HG02840 (cell line): ENCODE measurements around the gene ABCC8.

Source experiments
- ATAC-seq: cut with Tn5 transposase; IDR thresholded peaks from one replicate; pipeline ENCODE4 v1.9.1; 2021; ENCODE audit warnings: mild to moderate bottlenecking, moderate library complexity, moderate number of reproducible peaks; ENCODE audit not compliant: unreplicated experiment, low FRiP score

The ABCC8 gene

DNA sequence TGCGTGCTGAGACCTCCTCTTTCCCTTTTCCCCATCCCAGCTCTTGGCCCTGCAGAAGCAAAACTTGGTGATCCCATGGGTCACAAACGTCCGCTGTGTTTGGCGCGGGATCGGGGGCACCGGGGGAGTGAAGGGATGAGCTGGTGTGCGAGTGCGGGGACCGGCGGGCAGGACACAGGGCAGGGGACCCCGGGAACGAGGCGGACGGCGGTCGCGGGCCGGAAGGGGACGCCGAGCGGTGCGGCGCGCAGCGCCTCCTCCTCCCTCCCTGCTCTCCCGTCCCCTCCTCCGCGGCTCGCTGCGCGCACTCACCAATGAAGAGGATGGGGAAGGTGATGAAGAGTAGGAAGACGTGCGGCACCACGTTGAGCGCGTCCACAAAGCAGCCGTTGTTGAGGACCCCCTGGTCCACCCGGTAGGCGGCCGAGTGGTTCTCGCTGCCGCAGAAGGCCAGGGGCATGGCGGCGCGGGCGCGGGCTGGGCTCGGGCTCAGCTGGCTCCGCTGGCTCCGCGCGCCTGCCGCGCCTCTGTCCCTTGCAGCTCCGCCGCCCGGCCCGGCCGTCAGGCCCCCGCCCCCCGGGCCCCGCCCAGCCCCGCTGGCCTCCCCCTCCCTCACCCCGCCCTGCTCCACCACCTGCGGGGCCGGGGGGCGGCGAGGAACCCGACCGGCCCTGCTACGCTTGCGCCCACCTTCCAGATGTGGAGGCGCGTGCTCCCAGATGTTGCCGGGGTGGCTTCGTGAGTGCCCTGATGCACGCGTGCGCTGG, at the start of gene ABCC8:
Gene ABCC8 (minus strand): TSS at position 529 of the 767 bp plus-strand sequence. CDS start 69 bp downstream, at position 460.
- no peak for ATAC-seq

DNA sequence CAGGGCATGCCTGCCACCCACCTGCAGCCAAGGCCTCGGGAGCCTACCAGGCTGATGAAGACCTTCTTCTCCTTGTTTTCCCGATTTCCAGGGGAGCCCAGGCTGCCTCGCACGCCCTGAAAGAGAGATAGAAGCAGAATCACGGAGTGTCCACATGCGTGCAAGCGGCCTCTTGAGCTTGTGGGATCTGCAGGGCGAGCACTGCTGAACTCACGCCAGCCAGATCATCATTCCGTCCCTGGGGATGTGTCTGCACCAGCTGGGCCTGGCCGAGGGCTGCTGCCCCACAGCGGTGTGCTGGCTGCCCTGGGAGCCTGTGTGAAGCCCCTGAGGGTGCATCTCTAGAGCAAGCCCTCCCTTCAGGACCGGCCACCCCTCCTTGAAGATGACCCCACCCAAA, 49.7 kb upstream of the ABCC8 start:
- no peak for ATAC-seq

DNA sequence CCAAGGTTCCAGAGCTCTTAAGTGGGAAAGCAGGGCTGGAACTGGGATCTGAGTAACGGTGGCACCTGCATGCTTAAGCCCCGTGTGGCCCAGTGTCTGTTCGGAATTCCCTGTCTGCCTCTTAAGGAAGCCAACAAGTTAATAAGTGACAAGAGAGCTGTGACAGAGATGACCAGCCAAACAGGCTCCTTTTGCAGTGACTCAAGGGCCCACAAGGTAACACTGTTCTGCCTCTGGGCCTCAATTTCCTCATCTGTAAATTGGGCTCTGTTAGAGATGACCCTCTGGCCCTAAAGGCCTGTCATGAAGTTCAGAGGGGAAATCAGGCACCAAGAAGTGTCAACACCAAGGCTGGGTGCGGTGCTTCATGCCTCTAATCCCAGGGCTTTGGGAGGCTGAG, 48.9 kb upstream of the ABCC8 start:
- ATAC-seq = no peak

DNA sequence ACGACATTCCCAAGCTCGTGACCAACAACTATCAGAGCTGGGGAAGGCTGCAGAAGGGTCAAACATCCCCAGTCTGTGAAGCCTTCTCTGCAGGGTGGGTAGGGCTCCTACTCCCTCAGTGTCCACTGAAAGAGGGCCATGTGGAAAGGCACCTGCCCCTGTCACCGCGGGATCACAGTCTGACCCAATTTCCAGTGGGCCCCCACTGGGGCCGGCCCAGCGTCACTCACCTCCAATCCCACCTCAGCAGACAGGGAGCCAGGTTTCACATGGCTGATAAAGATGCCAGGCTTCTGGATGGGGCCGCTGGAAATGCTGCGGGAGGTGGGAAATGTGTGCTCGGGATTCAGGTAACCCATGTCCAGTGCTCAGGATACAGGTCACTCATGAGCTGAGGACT, 47.6 kb upstream of the ABCC8 start:
- no peak for ATAC-seq

DNA sequence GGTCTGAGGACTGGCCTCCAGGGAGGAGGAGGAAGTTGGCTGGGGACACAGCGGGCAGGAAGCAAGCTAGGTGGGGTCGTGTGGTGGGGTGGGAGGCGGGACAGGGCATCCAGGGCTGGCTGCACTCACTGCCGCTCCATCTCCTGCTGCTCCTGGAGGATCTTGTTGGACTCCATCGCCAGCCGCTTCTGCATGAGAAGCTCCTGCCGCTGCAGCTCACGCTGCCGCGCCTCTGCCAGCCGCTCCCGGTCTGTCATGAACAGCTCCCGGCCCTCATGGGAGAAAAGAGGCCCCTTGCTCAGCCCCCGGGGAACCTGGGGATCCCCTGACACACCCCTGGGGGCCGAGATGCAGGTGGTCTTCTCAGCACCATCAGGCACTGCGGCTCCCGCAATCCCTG, 46.0 kb upstream of the ABCC8 start:
- no peak for ATAC-seq

DNA sequence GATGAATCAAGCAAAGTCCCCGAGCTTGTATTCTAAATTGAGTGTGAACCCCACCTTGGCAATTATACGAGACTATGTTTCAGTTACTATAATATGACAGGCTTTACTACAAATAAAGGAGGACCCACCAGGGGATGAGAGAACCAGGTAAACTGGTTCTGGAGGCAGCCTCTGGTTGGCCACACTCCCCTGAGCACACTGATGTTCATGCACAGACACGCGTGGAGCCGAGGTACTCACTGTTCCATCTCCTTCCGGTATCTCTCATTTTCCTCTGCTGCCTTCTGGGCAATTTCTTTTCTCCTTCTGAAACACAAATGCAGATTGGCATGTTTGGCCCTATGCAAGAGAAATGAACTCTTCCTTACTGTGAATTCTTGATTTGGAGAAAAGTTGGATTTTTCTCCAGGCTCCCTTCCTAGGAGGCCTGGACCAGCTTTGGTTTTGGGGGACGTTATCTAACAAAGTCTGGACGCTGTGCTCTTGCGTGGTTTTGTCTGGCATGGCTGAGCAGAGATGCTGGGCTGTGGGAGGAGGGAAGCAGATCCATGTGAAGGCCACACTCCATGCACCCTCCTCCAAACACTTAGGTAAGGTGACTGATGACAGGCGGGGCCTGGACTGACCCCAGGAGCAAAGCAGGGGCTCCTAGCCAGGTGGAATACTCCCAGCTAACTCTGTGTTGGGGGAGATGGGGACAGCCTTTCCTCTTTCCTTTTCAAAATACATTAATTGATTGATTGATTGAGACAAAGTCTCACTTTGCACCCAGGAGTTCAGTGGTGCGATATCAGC, 44.7 kb upstream of the ABCC8 start:
- no peak for ATAC-seq

DNA sequence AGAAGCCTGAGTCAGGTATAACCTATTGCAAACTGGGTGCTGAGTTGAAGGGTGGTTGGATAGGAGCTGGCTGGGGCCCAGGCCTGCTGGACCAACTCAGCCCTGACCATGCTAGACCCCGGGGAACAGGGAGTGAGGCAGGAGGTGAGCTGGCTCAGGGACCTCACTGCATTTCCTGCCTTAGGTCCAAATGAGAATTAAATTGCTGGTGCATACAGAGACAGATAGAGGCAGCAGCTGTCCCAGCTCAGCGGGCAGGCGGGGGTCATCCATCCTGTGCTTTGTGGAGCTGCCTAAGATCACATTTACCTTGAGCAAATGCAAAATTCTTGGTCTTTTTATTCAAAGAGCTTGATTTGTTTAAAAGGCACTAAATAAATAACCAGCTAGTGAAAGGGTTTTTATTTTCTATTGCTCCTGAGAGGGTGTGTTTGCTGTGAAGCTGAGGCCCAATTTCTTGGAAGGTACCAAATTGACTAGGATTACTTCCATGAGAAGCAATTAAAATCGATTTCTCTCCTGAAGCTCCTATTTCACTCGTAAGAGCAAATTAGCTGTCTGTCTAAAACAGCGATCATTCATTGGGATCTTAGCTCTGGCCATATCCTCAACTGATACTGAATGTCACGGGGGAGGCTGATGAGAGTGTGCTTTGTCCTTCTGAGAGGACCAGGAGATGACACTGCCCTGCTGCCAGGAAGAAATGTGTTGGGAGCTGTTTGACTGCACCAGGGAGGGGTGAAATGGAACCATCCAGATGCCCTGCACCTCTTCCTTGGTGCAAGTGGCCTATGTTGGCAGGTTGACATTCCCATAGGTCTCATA, 42.6 kb upstream of the ABCC8 start:
- no peak for ATAC-seq

DNA sequence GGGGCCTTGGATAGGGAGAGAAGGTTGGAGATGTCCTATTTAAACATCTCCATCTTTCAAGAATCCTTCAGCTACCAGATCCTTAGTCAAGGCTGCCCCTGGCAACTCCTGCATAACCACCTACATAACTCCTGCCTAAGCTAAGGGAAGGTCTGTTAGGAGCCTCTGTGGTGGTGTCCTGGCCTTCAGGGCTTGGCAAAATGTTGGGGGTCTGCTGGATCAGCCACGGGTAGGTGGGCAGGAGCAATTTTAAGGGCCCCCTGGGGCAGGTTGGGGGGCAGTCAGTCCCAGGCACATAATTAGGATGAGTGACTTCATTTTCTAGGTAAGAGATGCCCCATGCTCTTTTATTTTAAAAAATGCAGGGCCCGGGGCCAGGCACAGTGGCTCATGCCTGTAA, 41.7 kb upstream of the ABCC8 start:
- ATAC-seq = no peak

DNA sequence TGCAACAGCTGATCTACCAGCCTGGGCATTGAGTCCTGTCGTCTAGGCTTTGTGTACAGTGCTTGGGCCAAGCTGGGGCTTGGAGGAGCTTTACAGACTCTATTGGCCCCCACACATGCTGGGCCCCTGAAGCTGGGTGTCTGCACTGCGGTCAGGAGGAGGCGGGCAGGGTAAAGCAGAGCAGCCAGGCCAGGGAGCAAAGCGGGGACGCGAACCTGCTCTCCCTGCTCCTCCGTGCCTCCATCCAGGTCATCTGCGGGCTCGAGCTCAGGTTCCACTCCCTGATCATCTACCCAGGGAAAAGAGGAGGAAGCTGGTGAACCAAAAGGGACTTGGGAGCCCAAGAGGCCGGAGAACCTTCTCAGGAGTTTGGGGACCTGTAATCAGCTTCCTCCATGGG, 40.5 kb upstream of the ABCC8 start:
- ATAC-seq = no peak

DNA sequence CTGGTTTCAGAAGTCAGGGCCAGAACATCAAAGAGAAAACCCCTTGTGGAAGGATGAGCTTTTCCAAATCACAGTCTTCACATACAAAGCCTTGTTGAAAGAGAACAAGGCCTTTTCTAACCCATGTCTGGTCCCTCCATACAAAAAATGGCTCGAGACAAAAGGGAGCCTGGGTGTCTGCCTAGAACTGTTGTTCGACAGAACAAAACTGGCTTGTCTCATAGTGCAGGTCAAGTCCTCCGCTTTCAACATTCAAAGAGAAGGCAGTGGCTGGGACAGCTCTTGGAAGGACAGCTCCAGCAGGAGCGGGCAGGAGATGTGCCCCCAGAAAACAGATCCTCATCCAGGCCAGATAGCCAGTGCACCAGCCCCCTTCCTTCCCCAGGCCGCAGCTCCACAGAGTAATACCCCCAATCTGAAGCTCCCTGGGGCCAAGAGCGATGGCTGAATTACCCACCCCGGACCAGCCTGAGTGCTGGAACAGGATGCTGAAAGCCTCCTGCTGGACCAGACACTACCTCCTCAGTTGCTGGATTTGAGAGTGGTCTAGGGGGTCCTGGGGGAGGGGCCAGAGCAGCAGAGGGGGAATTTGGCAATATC, 40.0 kb upstream of the ABCC8 start:
- ATAC-seq = no peak

DNA sequence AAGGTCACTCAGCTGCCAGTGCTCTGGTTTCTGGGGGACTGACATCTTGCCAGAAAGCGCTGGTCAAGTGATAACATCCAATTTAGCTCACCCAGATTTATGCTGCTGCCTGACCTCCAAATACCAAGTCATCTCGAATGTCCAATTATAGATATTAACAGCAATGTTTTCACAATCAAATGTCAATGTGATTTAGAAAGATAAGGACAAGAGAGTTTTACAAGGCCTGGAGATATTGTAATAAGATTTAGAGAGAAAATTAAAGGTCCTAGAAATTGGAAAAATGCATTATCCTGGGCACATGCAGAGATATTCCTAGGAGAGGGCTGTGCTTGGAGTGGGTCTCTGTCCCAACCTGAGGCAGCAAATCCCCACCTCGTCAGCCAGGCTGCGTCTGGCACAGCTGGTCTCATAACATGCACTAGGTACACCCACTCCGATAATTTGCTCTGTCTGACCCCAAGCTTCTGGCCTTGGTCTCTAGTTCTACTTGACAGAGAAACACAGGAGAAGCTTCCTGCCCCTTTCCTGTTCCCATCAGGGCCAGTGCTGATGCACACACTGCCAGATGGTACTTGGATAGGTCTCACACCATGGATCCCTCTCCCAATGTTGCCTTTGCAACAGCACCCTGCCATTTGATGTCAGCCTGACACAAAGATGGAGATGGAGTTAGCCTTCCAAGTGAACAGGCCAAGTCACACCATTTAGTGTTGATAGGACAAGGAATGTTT, 39.0 kb upstream of the ABCC8 start:
- ATAC-seq = no peak

DNA sequence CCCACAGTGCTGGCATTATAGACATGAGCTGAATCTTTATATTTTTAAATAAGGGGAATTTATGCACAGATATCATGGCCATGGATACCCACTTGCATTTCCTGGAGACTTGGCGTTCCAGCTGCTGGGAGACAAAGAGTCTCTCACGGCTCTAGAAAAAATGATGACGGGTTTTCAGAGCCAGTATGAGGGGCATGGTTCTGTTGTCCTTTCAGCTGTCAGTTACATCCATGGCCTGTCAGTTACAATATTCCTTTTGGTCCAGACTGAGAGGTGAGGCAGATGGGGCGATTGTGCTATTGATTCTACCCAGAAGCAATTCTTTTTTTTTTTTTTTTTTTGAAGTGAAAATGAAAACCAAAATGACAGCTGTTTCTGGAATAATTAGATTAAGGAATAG, 37.8 kb upstream of the ABCC8 start:
- ATAC-seq = no peak

DNA sequence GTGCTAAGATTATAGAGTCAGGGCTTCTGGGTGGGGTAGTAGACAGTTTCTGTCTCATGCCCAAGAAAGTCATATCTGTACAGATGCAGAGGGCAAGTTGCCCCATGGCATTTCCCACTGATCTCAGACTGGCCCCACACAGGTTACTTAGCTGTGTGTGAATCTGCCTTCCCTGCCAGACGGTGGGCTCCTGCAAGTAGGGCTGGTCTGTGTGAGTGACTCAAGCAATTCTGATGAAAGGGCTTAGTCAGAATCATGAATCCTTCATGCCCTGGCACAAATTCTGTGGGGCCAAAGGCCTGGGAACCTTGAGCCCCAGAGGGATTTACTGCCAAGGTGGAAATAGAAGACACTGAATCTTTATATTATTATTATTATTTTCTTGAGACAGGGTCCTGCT, 37.2 kb upstream of the ABCC8 start:
- no peak for ATAC-seq

DNA sequence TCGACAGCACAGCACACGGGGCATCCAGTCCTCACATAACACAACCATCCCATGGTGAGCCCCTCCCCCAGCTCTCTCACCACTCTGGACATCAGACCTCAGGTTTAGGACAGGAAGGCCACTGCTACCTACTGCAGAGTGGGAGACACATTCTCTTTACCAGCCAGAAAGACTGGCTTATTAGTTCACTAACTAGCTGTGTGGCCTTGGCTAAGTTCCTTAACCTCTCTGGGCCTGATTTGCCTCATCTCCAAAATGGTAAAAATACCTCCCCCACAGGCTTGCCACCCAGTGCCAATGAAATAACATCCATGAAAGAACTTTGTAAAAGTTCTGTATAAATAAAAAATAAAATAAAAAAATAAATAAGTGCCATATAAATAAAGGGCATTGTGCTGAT, 35.5 kb upstream of the ABCC8 start:
- ATAC-seq = no peak

DNA sequence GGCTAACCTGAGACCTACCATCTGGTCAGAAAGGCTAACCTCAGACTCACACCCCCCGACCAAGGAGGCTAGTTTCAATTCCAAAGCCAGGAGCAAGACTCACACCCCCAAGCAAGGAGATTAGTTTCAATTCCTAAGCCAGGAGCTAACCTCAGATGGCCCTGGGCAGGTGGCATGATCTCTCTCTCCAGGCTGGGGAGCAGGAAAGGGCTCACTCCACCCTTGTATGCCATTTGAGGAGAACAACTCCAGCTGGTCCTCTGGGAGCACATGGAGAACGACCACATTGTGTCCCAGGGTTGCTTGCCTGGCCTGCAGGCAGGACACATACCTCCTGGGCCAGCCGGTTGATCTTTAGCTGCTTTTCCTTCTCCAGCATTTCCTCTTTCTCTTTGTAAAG, 34.9 kb upstream of the ABCC8 start:
- ATAC-seq = no peak

DNA sequence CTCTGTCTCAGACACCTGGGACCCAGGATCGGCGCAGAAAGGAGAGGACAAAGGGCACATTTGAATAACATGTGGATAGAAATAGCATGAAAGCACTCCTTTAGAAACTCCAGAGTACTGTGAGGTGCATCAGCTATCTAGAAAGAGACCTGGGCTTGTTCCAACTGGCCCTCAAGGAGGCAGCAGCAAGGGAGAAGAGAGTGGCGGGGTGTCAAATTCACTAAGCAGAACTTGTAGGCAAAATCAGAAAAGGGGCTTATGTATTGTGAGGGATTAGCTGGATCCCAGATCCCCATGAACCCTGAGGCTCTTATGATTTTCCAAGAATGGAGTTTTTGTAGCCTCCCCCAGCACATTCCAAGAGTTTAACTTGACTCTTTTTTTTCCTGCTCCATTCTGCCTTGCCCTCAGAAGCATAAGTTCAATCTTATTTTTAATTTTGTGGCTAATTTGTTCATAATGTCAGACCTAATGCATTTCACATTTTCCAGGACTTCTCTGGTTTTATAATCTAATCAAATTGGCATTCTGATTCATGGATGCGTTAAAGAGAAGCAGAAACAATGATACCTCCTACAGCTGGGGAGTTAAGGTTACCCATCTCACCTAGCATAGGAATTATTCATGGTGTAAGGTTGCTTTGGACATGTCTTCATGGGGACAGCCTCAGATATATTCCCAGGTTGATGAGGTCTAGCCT, 34.0 kb upstream of the ABCC8 start:
- ATAC-seq = no peak

DNA sequence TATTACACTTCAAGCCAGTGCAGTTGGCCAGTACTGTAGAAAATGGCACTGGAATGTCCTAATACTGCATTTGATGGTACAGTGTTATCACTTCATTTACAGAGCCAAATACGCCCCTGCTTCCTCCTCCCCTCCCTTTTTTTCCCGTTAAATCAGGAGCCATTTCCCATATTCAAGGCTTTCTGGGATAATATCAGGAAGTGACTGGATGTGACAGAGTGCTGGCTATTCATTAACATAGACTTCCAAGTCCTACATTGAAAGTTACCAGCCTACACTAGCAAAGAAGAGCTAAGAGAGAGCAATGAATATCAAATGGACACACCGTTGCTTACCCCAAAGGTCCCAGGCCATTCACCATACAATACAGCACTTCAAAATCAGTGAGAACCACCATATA, 32.1 kb upstream of the ABCC8 start:
- no peak for ATAC-seq

DNA sequence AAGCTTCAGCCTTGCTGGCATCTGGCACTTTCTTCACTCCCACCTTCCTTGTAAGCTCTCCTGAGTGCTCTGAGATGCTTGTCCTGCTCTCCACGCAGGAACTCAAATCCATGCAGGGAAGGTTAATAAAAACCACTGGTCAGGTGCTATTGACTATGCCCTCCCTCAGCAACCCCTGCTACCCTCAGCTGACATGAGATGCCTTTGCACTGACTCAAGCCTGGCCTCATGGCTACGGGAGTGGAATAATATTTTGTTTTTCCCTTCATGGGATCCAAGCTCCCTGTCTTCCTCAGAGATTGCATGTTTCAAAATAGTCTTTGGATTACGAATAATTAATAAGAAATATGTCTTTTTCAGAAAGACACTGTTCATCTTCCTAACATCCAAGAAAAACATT, 31.7 kb upstream of the ABCC8 start:
- ATAC-seq = no peak

DNA sequence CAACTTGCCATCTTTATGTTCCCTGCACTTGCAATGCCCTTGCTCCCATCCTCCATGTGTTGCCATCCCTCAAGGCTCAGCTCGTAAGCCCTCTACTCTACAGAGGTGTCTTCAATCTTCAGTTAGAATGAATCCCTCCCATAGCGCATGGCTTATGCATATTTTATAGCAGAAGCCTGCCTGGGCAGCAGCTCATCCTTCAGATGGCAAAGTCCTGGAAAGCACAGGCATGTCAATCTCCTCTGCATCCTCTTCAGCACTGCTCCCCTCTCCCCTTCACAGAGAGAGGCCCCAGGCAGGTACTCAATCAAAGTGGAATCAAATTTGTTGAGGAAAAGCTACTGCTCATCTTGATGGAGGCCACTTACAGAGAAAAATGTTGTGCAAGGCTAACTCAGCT, 31.1 kb upstream of the ABCC8 start:
- no peak for ATAC-seq

DNA sequence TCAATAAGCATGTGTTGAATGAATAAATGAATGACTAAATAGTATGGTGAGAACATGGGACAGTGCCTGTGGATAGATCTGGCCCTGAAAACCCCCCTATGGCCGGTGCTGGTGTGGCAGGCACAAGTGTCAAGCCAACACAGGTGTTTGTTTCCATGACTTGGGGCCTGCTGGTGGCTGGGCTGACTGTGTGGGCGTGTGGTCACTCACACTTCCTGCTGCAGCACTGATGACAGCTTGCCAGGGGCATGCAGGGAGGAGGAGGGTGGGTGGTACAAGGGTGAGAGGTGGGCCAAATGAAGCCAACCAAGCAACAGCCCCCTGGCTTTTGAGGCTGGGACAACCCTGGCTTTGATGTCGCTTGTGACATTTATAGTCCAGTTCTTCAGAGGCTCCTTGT, 30.3 kb upstream of the ABCC8 start:
- ATAC-seq = no peak
